ENCODE results near the gene TEX2. TPM values are rescaled to one million over a fixed set of nuclear protein-coding genes. Genes with fewer than 3 reads are reported as not detected.

The TEX2 gene
- total and polyA plus RNA-seq, 2 donors (not counting 3 experiments of a cell fraction or from before 2014, with no cell fraction given): 13.3 to 25.8 TPM

DNA sequence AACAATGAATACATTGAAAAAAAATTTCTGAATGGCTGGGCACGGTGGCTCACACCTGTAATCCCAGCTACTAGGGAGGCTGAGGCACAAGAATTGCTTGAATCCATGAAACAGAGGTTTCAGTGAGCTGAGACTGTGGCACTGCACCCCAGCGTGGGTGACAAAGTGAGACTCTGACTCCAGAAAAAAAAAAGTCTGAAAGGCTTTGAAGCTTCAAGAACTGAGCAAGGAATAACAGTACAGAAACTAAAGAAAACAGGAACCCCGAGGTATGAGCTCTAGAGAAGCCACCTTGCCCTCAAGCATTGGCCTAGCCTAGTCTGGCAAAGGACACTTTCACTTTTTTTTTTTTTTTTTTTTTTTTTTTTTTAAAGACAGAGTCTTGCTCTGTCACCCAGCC lies 45.0 kb downstream of the TEX2 start:
- dilution Hi-C loops (cut with MboI; ENCODE audit: extremely low pct_ligation_motif_present, low sequenced_read_pairs) (no loop called here), intact Hi-C loops (cut with micrococcal nuclease) (no loop called here)
- ChIA-PET POLR2A (no interaction called here), CTCF (interaction anchor here (0.7 to 2.2 kb wide), 5 partner anchors 14 to 189 kb away, joined by 3 to 8 read pairs (median 4); no protein-coding TSS in a partner anchor)
- no peak overlapping the region for H3K4me2 ChIP-seq (ENCODE audit: insufficient read depth, low read length)
- H3K79me2 ChIP-seq (ENCODE audit: control insufficient read depth, insufficient read depth, low read length): no peaks in the 10 kb centered on the region
- no peak overlapping the region for H2AFZ ChIP-seq (ENCODE audit: low read depth, low read length)
- no peak for TF ChIP-seq MYC (IDR thresholded peaks at IDR 0.05; ENCODE audit: low read depth, low read length)
- no peak for TF ChIP-seq EZH2 (IDR thresholded peaks at IDR 0.05; ENCODE audit: borderline replicate concordance, low read depth, low read length, severe bottlenecking)
- TF ChIP-seq GATA2 (IDR thresholded peaks at IDR 0.05; ENCODE audit: insufficient read depth, insufficient read length, low read depth, low read length): no peak
- no peak for TF ChIP-seq POLR2A (IDR thresholded peaks at IDR 0.05; ENCODE audit: low read depth, low read length)
- no peak for TF ChIP-seq CTCF (IDR thresholded peaks at IDR 0.05; ENCODE audit: extremely low read depth in 1 of 2, insufficient read depth in 1 of 2, low read depth in 1 of 2, low read length in 2 of 2)
- no peak for TF ChIP-seq JUN (IDR thresholded peaks at IDR 0.05; ENCODE audit: borderline replicate concordance, insufficient read depth, insufficient read length, low read depth)
- TF ChIP-seq, protein P1, sequence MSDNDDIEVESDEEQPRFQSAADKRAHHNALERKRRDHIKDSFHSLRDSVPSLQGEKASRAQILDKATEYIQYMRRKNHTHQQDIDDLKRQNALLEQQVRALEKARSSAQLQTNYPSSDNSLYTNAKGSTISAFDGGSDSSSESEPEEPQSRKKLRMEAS (IDR thresholded peaks at IDR 0.05; ENCODE audit: insufficient read depth, insufficient read length): no peak
- no peak for TF ChIP-seq POLR2AphosphoS5 (IDR thresholded peaks at IDR 0.05; ENCODE audit: insufficient read depth, low read depth, low read length)
- TF ChIP-seq FOS (IDR thresholded peaks at IDR 0.05; ENCODE audit: borderline replicate concordance, insufficient read depth, low read length): no peak
- H3K36me3 ChIP-seq (ENCODE audit: control insufficient read depth in 2 of 2, extremely low read depth in 1 of 2, insufficient read depth in 2 of 2, low read length in 2 of 2): peaks cover 0 to 5% of the 10 kb centered on the region in 2 experiments
- no peak overlapping the region for H3K9ac ChIP-seq (replicated peaks; ENCODE audit: extremely low read depth, insufficient read depth, low read length)
- no TSS peak for BruUV-seq (replicated peaks)
- H3K27me3 ChIP-seq (ENCODE audit: control insufficient read depth in 2 of 2, insufficient read depth in 2 of 2, low read length in 2 of 2): no peaks in the 10 kb centered on the region
- H3K4me1 ChIP-seq (ENCODE audit: control insufficient read depth, extremely low read depth, insufficient read depth, low read length): peaks cover 28% of the 10 kb centered on the region
- no peak for FAIRE-seq
- H3K9me1 ChIP-seq (replicated peaks; ENCODE audit: control insufficient read depth, extremely low read depth, insufficient read depth, low read length): no peaks in the 10 kb centered on the region
- no peak overlapping the region for H3K27ac ChIP-seq (ENCODE audit: insufficient read depth, low read depth, low read length)
- no peaks in the 10 kb centered on the region for H3K9me3 ChIP-seq (replicated peaks; ENCODE audit: control insufficient read depth, insufficient read depth, low read length)
- no peaks in the 10 kb centered on the region for H4K20me1 ChIP-seq (replicated peaks; ENCODE audit: control insufficient read depth, extremely low read depth, insufficient read depth, low read length)
- no peak for DNase-seq (ENCODE audit: low read depth, low spot score)
- no peak overlapping the region for H3K4me3 ChIP-seq (replicated peaks in 1 of 3; ENCODE audit: insufficient read depth in 1 of 3, low read depth in 1 of 3, low read length in 3 of 3)

All from endothelial cell of umbilical vein (primary cell).